Natural killer cell treated with Interleukin-12 subunit alpha and Interleukin-12 subunit beta and Interleukin-15 and Interleukin-18, amount 100 ng/mL, for 72 hours (primary cell): ENCODE data around the gene RALY. TPM values are rescaled to one million over a fixed set of nuclear protein-coding genes. Genes with fewer than 3 reads are reported as not detected.
A peak's percentile ranks its signal among the peaks of the same experiment; 100 is the strongest.
"Not testable (repeated sequence)": the region's sequence is repeated elsewhere in the genome, so short reads cannot be mapped to it uniquely, and the experiment has no call there.

Experiments
- ATAC-seq, 2 donors: fragments of 150-1000 bp; cut with Tn5 transposase in 1 of 2; sonication (Bioruptor Pico), chemical (Tn5 transposase) in 1 of 2; 2 replicates each; pipeline ENCODE4 v1.10.0; 2021
- DNase-seq: peaks from one replicate; pipeline ENCODE4 v3.0.0; 2022; ENCODE audit warnings: low spot score
- H3K27ac Mint-ChIP-seq, 2 donors: 1 replicate in 1 of 2; 2 replicates in 1 of 2; pipeline ENCODE4 v1.8.0; 2022; ENCODE audit warnings: mixed read lengths in 2 of 2, mild to moderate bottlenecking in 1 of 2, moderate library complexity in 1 of 2
- H3K27me3 Mint-ChIP-seq, 2 donors: 1 replicate in 1 of 2; 2 replicates in 1 of 2; pipeline ENCODE4 v1.8.0; 2022; ENCODE audit warnings: mixed read lengths in 2 of 2
- H3K36me3 Mint-ChIP-seq: one replicate; pipeline ENCODE4 v1.8.0; 2022; ENCODE audit warnings: mixed read lengths
- H3K4me1 Mint-ChIP-seq, 2 donors: 1 replicate in 1 of 2; 2 replicates in 1 of 2; pipeline ENCODE4 v1.8.0; 2022; ENCODE audit warnings: low read depth in 2 of 2, mixed read lengths in 2 of 2, mild to moderate bottlenecking in 1 of 2
- H3K4me3 Mint-ChIP-seq: one replicate; pipeline ENCODE4 v1.8.0; 2022; ENCODE audit warnings: mixed read lengths
- H3K9me3 Mint-ChIP-seq: 2 replicates; pipeline ENCODE4 v1.8.0; 2022; ENCODE audit warnings: mixed read lengths
- total RNA-seq, 2 donors: library from RNA; stranded (reverse); gene quantifications; one replicate each; pipeline ENCODE4 v1.2.3, GENCODE V29; 2022

Gene RALY
- total RNA-seq, 2 donors from 2014 or later = 158 to 162 TPM

DNA sequence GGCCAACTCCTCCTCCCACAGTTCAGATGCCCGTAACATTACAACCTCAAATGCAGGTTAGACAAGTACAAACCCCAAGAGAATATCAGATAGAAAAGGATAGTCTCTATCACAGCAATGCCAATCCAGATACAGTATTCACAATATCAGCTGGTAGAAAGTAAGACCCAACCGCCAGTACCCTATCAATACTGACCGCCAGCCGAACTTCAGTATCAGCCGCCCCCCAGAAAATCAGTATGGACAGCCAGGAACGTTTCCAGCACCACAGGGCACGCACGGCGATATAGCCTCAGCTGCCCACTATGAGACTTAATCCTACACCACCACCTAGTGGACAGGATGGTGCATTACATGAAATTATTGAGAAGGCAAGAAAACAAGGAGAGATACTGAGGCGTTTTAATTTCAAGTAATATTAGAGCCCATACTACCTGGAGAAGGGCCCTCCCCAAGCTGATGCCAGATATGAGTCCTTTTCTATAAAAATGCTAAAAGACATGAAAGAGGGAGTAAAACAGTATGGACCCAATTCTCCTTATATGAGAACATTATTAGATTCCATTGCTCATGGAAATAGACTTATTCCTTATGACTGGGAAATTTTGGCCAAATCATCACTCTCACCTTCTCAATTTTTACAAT is 135.9 kb downstream of the RALY start:
- Mint-ChIP-seq H3K36me3 (no peaks in the 10 kb centered on the region), H3K27me3 (peaks cover 18 to 19% of the 10 kb centered on the region in 2 donors), H3K4me3 (no peak overlapping the region), H3K9me3 (no peaks in the 10 kb centered on the region), H3K4me1 (peaks cover 4 to 5% of the 10 kb centered on the region in 2 donors), H3K27ac (no peak overlapping the region)
- ATAC-seq (peak; percentile 83 to 90), DNase-seq (peak; percentile 67)

DNA sequence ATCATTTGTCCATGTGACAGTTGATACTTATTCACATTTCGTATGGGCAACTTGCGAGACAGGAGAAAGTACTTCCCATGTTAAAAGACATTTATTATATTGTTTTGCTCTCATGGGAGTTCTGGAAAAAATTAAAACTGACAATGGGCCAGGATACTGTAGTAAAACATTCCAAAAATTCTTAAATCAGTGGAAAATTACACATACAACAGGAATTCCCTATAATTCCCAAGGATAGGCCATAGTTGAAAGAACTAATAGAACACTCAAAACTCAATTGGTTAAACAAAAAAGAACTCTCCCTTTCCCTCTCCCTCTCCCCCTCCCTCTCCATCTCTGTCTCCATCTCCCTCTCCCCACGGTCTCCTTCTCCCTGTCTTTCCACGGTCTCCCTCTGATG is 137.8 kb downstream of the RALY start:
- no peak overlapping the region for H3K27ac Mint-ChIP-seq

GRCh38 chr20:34132491-34132890 is 138.8 kb downstream of the RALY start:
- DNase-seq, H3K9me3 Mint-ChIP-seq, H3K27ac Mint-ChIP-seq, H3K4me1 Mint-ChIP-seq, ATAC-seq, H3K36me3 Mint-ChIP-seq, H3K4me3 Mint-ChIP-seq: not testable (repeated sequence)
- H3K27me3 Mint-ChIP-seq = peaks cover 10 to 11% of the 10 kb centered on the region in 2 donors

More for the DNA sequence above, 137.8 kb downstream of the RALY start:
- DNase-seq (no peak), ATAC-seq (no peak)
- Mint-ChIP-seq H3K4me1 (peaks cover 4 to 5% of the 10 kb centered on the region in 2 donors), H3K36me3 (no peaks in the 10 kb centered on the region), H3K27me3 (peaks cover 10 to 16% of the 10 kb centered on the region in 2 donors), H3K4me3 (no peak overlapping the region), H3K9me3 (no peaks in the 10 kb centered on the region)

- not testable (repeated sequence) for ATAC-seq, H3K36me3 Mint-ChIP-seq, H3K4me3 Mint-ChIP-seq, H3K4me1 Mint-ChIP-seq, H3K9me3 Mint-ChIP-seq, H3K27ac Mint-ChIP-seq, DNase-seq
- peaks cover 10 to 11% of the 10 kb centered on the region in 2 donors for H3K27me3 Mint-ChIP-seq
These were observed 139.2 kb downstream of the RALY start for GRCh38 chr20:34132943-34133342.

DNA sequence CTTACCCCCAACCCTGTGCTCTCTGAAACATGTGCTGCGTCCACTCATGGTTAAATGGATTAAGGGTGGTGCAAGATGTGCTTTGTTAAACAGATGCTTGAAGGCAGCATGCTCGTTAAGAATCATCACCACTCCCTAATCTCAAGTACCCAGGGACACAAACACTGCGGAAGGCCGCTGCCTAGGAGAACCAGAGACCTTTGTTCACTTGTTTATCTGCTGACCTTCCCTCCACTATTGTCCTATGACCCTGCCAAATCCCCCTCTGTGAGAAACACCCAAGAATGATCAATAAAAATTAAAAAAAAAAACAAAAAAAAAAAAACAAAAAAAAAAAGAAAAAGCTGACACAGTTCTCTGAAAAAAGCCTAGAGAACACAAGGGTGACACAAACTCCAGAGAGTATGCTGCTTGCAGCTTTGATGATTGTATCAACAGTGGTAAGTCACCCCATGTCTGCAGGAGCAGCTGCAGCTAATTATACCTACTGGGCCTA is 139.7 kb downstream of the RALY start:
- H3K36me3 Mint-ChIP-seq, H3K9me3 Mint-ChIP-seq, H3K27ac Mint-ChIP-seq, H3K4me3 Mint-ChIP-seq, H3K4me1 Mint-ChIP-seq, DNase-seq, ATAC-seq: not testable (repeated sequence)
- H3K27me3 Mint-ChIP-seq = peaks cover 6 to 11% of the 10 kb centered on the region in 2 donors

Other genes with a start within 250 kb of the RALY start
- gene CHMP4B, start 182.6 kb upstream of the RALY start, total RNA-seq = 10 to 100 TPM; 62.3 to 84.5 TPM
- 10 to 100 TPM; 97.6 to 99.8 TPM for gene EIF2S2, start 118.3 kb downstream of the RALY start, total RNA-seq
- gene ASIP, start 247.5 kb downstream of the RALY start, total RNA-seq = not detected